H1 (cell line): ENCODE data around the gene MRPL3. TPM values are rescaled to one million over a fixed set of nuclear protein-coding genes. Genes with fewer than 3 reads are reported as not detected.

Source experiments
- PHF8 ChIP-seq: fragments of 200-600 bp; sonication (generic); conservative IDR thresholded peaks from 2 replicates; pipeline ENCODE4 v1.7.1; 2012; ENCODE audit warnings: low read depth, mild to moderate bottlenecking, inconsistent platforms, low read length, moderate library complexity
- polyA plus RNA-seq, 7 experiments: library from polyadenylated mRNA; depleted of rRNA in 3 of 7; stranded (reverse) in 5 of 7; unstranded in 2 of 7; fragments of >200 nt in 5 of 7; fragments of 200-250 nt in 2 of 7; gene quantifications; 1 replicate in 5 of 7; 2 replicates in 1 of 7; 4 replicates in 1 of 7; pipeline versions ENCODE4 v1.2.1 to v1.2.3, GENCODE V29; 2011 to 2013; ENCODE audit warnings: missing spikeins in 2 of 7, mixed read lengths in 2 of 7
- total RNA-seq: library from RNA; stranded (reverse); fragmentation: NEBNext Ultra II Directional; extraction: Animal tissue kit (Norgen Biotek cat#: 25700); gene quantifications from 2 replicates; pipeline ENCODE4 v1.2.1, GENCODE V29; 2021

Gene MRPL3
- total and polyA plus RNA-seq, 2 of the 8 experiments (the other 6 are each of a cell fraction or from before 2014, with no cell fraction given) = 164 to 175 TPM

DNA sequence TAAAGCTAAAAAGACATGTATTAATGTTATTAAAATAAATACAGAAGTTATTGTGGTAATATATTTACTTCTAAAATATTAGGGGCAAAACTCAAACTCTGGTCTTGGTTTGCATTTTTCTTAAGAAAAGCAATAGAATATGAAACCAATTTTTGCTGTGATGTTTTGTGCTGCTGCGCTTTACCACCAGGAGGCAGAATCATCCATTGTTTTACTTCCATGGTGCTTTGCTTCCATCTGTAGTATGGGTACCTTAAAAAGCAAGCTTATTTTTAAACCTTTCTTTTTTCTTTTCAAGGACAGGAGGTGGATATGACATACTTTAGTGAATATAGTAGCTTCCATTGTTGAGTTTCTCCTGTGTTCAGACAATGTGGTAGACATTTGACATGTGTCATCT lies 46.6 kb upstream of the MRPL3 start (continued):
- no peak for TF ChIP-seq PHF8
